Measurements from ENCODE around the gene PNMA6E.

PNMA6E gene

GRCh38 chrX:153379971-153380581 is 21.1 kb downstream of the PNMA6E start:
- H3K36me3 ChIP-seq (ENCODE audit: insufficient read depth, low read length), result no peaks in the 10 kb centered on the region
- TF ChIP-seq POLR2AphosphoS5 (IDR thresholded peaks at IDR 0.05; ENCODE audit: borderline replicate concordance, low read depth, low read length) (no peak), FOXP2 (optimal IDR thresholded peaks at IDR 0.05; ENCODE audit: control extremely low read depth, extremely low read length, insufficient read depth) (no peak), EZH2 (IDR thresholded peaks at IDR 0.05) (no peak)
- H3K27ac ChIP-seq, result no peak overlapping the region
- no peaks in the 10 kb centered on the region for H3K9me3 ChIP-seq (ENCODE audit: low read depth, low read length)
- H3K4me3 ChIP-seq, result no peak overlapping the region
- H3K9ac ChIP-seq (ENCODE audit: insufficient read length), result no peak overlapping the region
- DNase-seq (ENCODE audit: low read depth, low spot score), result no peak

GRCh38 chrX:153379508-153379907 is 21.6 kb downstream of the PNMA6E start:
- Histone ChIP-seq H3K36me3 (ENCODE audit: insufficient read depth, low read length) (no peaks in the 10 kb centered on the region), H3K9me3 (ENCODE audit: low read depth, low read length) (no peaks in the 10 kb centered on the region), H3K9ac (ENCODE audit: insufficient read length) (no peak overlapping the region), H3K4me3 (no peak overlapping the region), H3K27ac (no peak overlapping the region)
- no peak for TF ChIP-seq EZH2 (IDR thresholded peaks at IDR 0.05)
- no peak for TF ChIP-seq POLR2AphosphoS5 (IDR thresholded peaks at IDR 0.05; ENCODE audit: borderline replicate concordance, low read depth, low read length)
- no peak for TF ChIP-seq FOXP2 (optimal IDR thresholded peaks at IDR 0.05; ENCODE audit: control extremely low read depth, extremely low read length, insufficient read depth)
- DNase-seq (ENCODE audit: low read depth, low spot score), result no peak

GRCh38 chrX:153378607-153379006 is 22.5 kb downstream of the PNMA6E start:
- no peaks in the 10 kb centered on the region for H3K9me3 ChIP-seq (ENCODE audit: low read depth, low read length)
- no peak for TF ChIP-seq POLR2AphosphoS5 (IDR thresholded peaks at IDR 0.05; ENCODE audit: borderline replicate concordance, low read depth, low read length)
- no peak for TF ChIP-seq FOXP2 (optimal IDR thresholded peaks at IDR 0.05; ENCODE audit: control extremely low read depth, extremely low read length, insufficient read depth)
- no peak for TF ChIP-seq EZH2 (IDR thresholded peaks at IDR 0.05)
- no peak for DNase-seq (ENCODE audit: low read depth, low spot score)
- no peaks in the 10 kb centered on the region for H3K36me3 ChIP-seq (ENCODE audit: insufficient read depth, low read length)
- H3K27ac ChIP-seq, result no peak overlapping the region
- H3K9ac ChIP-seq (ENCODE audit: insufficient read length), result no peak overlapping the region
- H3K4me3 ChIP-seq, result no peak overlapping the region

GRCh38 chrX:153377727-153378126 is 23.4 kb downstream of the PNMA6E start:
- TF ChIP-seq FOXP2 (optimal IDR thresholded peaks at IDR 0.05; ENCODE audit: control extremely low read depth, extremely low read length, insufficient read depth) (no peak), EZH2 (IDR thresholded peaks at IDR 0.05) (no peak), POLR2AphosphoS5 (IDR thresholded peaks at IDR 0.05; ENCODE audit: borderline replicate concordance, low read depth, low read length) (no peak)
- no peak overlapping the region for H3K9ac ChIP-seq (ENCODE audit: insufficient read length)
- H3K4me3 ChIP-seq, result no peak overlapping the region
- no peaks in the 10 kb centered on the region for H3K9me3 ChIP-seq (ENCODE audit: low read depth, low read length)
- no peak for DNase-seq (ENCODE audit: low read depth, low spot score)
- no peaks in the 10 kb centered on the region for H3K36me3 ChIP-seq (ENCODE audit: insufficient read depth, low read length)
- H3K27ac ChIP-seq, result no peak overlapping the region

GRCh38 chrX:153375571-153375970 is 25.6 kb downstream of the PNMA6E start:
- no peak overlapping the region for H3K27ac ChIP-seq
- H3K36me3 ChIP-seq (ENCODE audit: insufficient read depth, low read length), result no peaks in the 10 kb centered on the region
- DNase-seq (ENCODE audit: low read depth, low spot score), result no peak
- no peak for TF ChIP-seq FOXP2 (optimal IDR thresholded peaks at IDR 0.05; ENCODE audit: control extremely low read depth, extremely low read length, insufficient read depth)
- TF ChIP-seq EZH2 (IDR thresholded peaks at IDR 0.05), result no peak
- TF ChIP-seq POLR2AphosphoS5 (IDR thresholded peaks at IDR 0.05; ENCODE audit: borderline replicate concordance, low read depth, low read length), result no peak
- no peak overlapping the region for H3K9ac ChIP-seq (ENCODE audit: insufficient read length)
- H3K4me3 ChIP-seq, result no peak overlapping the region
- no peaks in the 10 kb centered on the region for H3K9me3 ChIP-seq (ENCODE audit: low read depth, low read length)

GRCh38 chrX:153374426-153374825 is 26.7 kb downstream of the PNMA6E start:
- Histone ChIP-seq H3K4me3 (no peak overlapping the region), H3K9ac (ENCODE audit: insufficient read length) (no peak overlapping the region), H3K27ac (no peak overlapping the region), H3K36me3 (ENCODE audit: insufficient read depth, low read length) (no peaks in the 10 kb centered on the region), H3K9me3 (ENCODE audit: low read depth, low read length) (no peaks in the 10 kb centered on the region)
- DNase-seq (ENCODE audit: low read depth, low spot score), result no peak
- no peak for TF ChIP-seq POLR2AphosphoS5 (IDR thresholded peaks at IDR 0.05; ENCODE audit: borderline replicate concordance, low read depth, low read length)
- TF ChIP-seq FOXP2 (optimal IDR thresholded peaks at IDR 0.05; ENCODE audit: control extremely low read depth, extremely low read length, insufficient read depth), result no peak
- no peak for TF ChIP-seq EZH2 (IDR thresholded peaks at IDR 0.05)

GRCh38 chrX:153372949-153373348 is 28.2 kb downstream of the PNMA6E start:
- no peaks in the 10 kb centered on the region for H3K9me3 ChIP-seq (ENCODE audit: low read depth, low read length)
- H3K9ac ChIP-seq (ENCODE audit: insufficient read length), result no peak overlapping the region
- no peak for DNase-seq (ENCODE audit: low read depth, low spot score)

GRCh38 chrX:153371256-153371655 is 29.9 kb downstream of the PNMA6E start:
- Histone ChIP-seq H3K36me3 (ENCODE audit: insufficient read depth, low read length) (no peaks in the 10 kb centered on the region), H3K4me3 (no peak overlapping the region), H3K9me3 (ENCODE audit: low read depth, low read length) (no peaks in the 10 kb centered on the region), H3K9ac (ENCODE audit: insufficient read length) (no peak overlapping the region), H3K27ac (no peak overlapping the region)
- TF ChIP-seq POLR2AphosphoS5 (IDR thresholded peaks at IDR 0.05; ENCODE audit: borderline replicate concordance, low read depth, low read length), result no peak
- TF ChIP-seq FOXP2 (optimal IDR thresholded peaks at IDR 0.05; ENCODE audit: control extremely low read depth, extremely low read length, insufficient read depth), result no peak
- TF ChIP-seq EZH2 (IDR thresholded peaks at IDR 0.05), result no peak
- no peak for DNase-seq (ENCODE audit: low read depth, low spot score)

More at GRCh38 chrX:153372949-153373348, 28.2 kb downstream of the PNMA6E start:
- Histone ChIP-seq H3K36me3 (ENCODE audit: insufficient read depth, low read length) (no peaks in the 10 kb centered on the region), H3K4me3 (no peak overlapping the region), H3K27ac (no peak overlapping the region)
- TF ChIP-seq EZH2 (IDR thresholded peaks at IDR 0.05) (no peak), POLR2AphosphoS5 (IDR thresholded peaks at IDR 0.05; ENCODE audit: borderline replicate concordance, low read depth, low read length) (no peak), FOXP2 (optimal IDR thresholded peaks at IDR 0.05; ENCODE audit: control extremely low read depth, extremely low read length, insufficient read depth) (no peak)

Data from SK-N-MC (cell line).